GM21619 (cell line): ENCODE results near the gene SNX9.

Source experiments
- ATAC-seq: cut with Tn5 transposase; IDR thresholded peaks from one replicate; pipeline ENCODE4 v1.9.1; 2021; ENCODE audit not compliant: unreplicated experiment

SNX9 gene

DNA sequence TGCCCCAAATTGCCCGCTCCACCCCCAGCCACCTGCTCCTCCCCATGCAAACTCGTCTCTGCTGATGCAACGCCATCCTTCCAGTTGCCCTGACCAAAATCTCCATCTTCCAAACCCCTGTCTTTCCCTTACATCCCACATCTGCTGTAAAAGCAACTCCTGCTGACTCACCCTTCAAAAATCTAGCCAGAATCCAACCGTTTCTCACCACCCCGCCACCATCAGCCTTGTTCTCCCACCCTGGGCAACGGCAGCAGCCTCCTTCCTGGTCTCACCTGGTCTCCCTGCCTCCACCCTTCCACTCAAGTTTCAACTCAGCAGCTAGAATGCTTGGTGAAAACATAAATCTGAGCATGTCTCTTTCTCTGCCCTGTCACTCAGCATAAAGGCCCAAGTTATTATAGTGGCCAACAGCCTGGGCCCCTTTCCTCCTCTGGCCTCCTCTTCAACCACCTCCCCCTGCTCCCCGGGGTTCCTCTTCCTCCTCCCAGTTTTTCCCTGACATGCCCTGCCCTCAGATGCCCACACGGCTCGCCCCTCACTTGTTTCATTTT lies 151.4 kb downstream of the SNX9 start:
- no peak for ATAC-seq

DNA sequence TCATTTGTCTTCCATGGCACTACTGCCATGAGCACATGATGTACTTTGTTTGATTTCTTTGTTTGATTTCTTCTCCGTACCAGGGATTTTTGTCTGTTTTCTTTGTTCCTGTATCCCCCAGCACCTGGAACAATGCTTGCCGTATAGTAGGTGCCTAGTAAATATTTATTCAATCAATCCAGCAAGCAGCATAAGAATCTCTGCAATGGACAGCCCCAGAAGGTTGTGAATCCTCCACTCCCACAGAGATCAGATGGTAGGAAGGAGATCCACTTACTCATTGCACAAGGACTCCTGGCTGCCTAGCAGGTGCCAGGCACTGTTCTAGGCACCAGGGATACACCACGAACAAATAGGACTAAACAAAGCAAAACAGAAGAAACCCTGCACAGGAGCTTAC lies 151.9 kb downstream of the SNX9 start:
- no peak for ATAC-seq

DNA sequence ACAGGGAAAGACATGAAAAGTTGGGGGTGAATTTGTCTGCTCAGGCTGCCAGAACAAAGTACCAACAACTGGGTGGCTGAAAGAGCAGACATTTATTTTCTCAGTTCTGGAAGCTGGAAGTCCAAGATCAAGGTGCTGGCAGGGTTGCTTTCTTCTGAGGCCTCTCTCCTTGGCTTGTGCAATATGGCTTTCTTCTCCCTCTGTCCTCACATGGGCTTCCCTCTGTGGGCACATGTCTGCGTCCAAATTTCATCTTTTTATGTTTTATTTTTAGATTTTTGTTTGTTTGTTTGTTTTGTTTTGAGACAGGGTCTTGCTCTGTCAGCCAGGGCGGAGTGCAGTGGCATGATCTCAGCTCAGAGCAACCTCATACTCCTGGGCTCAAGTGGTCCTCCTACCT lies 152.4 kb downstream of the SNX9 start:
- no peak for ATAC-seq

DNA sequence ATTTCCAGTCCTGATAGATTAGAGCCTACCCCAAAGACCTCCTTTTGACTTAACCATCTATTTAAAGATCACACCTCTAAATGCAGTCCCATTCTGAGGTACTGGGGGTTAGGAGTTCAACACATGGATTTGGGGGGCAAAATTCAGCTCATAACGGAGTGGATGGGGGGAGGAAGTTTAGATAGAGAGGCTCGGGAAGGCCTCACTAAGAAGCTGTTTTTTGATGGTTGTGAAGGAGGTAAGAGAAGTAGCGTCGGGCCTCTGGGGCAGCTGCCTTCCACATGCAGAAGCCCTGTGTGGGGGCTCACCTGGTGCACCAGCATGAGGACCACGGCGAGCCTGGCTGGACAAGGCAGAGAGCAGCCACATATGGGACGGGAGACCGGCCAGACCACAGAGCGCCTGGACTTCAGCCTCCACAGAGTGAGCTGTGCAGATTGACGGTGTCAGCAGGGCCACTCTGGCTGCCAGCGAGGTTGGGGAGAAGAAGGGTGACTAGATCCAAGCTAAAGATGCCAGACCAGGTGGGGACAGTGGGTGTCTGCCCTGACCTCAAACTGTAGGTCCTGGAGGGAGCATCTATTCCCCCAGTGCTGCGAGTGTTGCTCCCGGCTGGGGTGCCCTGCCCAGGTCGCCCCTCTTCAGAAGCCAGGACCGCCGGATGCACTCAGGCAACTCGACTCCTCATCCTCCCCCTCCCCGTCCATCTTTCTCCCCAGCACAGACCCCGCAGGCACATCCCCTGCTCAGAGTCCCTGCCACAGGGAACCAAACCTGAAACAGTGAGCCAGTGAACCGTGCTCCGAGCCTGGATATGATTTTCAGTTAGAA lies 153.5 kb downstream of the SNX9 start:
- ATAC-seq = no peak

DNA sequence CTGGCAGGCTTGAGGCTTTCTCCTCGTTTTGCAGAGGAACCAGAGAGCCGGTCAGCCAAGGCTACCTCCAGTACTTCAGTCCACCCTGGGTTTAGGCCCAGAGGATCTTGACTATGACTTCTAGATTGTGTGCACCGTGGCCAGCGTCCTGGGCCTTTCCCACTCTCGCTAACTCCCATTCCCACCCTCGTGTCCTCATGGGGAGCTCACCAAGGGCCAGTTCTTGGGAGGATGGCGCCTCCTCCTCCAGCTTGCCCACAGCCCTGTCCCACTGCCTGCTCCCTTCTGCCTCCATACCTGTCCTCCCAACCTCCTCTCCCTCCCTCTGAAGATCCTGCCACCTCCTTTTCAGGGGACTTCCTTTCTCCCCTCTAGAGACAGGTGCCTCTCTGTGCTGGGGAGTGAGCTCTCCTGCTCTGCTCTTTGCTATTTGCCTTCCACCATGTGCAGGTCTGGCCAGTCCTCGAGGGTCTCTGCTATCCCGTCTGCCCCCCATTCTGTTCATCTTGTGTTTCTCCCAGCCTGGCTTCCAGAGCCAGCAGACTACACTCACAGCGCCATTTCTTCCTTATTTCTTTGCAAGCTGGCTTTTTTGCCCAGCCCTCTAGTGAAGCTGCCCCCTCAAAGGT lies 154.2 kb downstream of the SNX9 start:
- ATAC-seq = no peak

DNA sequence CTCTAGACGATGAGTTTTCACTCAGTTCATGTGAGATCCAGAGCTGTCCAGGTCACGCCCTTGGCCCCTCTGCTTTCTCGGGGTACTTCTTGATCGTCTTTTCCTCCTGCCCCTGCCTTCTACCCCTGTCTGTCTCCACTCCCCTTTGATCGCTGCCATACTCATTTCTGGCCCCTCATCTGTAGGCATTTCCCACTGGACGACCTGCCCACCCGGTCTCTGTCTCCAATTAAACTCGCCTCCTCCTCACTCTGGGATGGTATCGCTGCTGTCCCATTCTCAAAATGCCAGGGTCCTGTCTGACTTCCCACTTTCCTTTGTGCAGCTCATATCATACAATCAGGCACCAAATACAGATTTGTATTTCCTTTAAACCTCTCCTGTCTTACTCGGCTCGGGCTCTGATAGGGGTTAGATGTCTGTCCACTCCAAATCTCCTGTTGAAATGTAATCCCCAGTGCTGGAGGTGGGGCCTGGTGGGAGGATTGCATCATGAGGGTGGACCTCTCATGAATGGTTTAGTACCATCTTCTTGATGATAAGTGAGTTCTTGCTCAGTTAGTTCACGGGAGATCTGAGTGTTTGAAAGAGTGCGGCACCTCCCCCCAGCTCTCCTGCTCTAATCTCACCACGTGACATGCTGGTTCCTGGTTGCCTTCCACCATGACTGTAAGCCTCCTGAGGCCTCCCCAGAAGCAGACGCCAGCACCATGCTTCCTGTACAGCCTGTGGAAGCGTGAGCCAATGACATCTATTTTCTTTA lies 155.2 kb downstream of the SNX9 start:
- ATAC-seq = no peak

DNA sequence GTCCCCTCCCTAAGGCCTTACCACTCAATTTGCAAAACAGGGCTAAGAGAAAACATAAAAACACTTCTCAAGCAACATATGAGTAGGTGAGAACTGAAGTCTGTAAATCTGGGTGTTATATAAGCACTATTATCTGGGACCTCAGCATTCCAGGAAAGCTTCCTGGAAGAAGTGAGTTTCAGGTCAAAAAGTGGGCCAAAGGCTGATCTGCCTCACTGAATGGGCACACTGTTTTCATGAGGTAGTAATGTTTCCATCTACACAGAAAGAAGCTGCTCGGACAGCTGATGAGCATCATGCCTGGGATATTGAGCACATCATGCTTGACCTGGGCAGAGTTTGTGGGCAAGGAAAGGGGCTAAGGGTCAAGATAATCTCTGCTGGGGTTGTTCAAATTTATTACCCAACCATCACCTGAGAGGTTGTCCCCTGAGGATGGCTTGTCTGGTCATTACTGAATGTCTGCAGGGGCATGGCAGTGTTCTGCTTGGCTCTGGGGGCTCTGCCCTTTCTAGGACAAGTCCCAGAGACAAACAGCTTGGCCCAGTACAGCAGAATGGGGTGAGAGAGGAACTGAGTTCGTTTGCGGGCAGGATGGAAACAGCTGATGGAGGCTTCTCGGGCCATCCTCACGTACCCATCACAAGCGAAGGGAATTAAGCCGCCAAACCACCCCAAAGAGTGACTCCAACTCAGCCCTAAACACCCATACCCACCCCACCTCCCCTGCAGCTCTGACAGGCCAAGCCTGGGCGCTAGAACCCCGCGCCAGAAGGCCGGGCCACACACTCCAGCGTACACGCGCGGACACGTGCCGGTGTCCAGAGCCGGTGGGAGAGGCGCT lies 157.5 kb downstream of the SNX9 start:
- ATAC-seq = no peak

DNA sequence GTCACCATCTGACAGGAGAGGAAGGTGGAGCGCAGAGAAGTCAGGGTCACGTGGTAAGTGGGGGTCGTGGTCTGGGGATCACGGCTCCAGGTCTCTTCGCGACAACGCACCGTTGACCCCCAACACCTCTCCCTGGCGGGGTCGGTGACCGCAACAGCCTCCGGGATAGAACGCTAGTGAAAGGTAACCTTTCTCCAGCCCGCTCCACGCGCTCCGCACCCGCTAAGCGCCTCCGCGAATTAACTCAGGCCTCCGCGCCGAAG lies 158.0 kb downstream of the SNX9 start:
- ATAC-seq = peak; percentile 20

DNA sequence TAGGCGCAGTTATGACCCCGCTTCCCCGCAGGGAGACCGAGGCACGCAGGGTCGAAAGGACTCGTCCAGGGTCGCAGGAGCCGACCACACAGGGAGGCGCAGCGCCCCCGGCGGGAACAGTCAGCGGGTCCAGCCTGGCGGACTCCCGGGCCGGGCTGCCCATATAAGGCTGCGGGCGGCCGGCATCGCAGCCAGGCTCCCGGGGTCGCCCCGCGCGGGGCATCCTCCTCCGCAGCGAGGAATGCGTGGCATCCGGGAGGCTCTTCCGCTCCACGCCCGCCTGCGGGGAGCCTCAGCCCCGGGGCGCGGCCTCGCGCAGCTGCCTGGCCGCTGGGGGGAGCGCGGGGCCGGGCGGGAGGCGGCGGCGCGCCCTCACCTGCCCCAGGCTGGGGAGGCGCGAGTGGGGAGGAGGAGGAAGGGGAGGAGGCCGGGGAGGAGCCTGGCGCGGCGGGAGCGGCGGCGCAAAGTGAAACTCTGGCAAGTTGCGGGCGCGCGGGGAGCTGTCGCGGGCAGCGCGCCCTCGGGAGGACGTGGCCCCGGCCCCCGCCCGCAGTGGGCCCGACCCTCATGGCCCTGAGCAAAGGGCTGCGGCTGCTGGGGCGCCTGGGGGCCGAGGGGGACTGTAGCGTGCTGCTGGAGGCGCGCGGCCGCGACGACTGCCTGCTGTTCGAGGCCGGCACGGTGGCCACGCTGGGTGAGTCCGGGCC lies 158.5 kb downstream of the SNX9 start, which contains the start of gene SYNJ2:
TSS of gene SYNJ2 (plus strand) at position 469 of the 707 bp plus-strand sequence. CDS start at position 568, 99 bp downstream.
- peak; percentile 79 for ATAC-seq

DNA sequence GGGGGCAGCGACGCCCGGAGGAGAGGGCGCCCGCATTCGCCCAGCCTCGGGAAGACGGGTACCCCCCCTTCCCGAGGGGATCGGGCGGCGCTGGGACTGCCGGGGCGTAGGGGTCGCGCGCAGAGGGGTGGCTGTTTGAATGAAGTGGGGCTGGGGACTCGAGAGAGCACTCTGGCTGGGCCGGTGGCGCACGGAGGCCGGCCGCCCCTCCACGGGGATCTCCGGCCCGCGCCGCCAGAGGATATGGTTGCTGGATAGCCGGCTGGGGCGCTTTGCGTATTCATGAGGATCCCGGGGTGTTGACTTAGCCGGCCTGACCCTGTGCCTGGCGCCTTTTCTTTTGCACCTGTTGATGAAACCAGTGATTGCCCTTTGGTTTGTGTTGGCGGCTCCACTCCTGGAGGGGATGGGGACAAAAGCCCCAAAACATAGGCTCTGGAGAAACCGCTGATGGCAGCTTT lies 159.1 kb downstream of the SNX9 start:
- peak; percentile 44 for ATAC-seq

DNA sequence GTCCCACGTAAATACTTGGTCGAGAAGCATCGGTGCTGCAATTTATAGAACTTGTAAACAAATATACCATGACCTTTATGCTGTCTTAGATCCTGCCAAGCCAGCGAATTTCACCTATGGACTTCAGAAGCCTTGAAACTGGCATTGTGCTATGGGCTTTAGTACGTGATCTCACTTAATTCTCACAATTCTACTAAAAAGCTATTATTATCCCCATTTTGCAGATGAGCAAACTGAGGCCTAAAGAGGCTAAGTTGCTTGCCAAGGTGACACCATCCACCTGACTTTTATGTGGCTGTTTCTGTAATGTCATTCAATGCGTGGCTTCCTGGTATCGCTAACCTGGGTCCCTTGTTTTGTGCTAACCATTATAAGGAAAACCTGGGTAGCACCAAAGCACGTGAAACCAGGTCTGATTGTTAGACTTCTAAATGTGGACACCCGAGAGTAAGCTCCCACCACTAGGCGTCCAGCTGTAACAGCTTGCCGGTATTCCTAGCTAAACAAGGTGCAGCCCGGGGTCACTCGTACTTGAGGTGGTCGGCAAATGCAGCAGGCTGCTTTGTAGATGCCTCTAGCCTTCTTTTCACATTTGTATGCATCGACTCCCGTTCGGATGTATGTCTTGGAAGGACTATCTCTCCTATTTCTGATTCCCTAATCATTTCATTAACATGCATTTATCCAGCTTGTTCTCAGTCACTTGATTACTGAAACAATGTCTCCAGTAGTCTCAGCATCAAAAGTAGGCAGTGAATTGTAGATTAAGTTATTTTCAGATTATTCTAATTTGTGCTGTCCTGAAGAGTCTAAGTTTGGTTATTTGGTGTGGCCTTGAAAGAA lies 159.7 kb downstream of the SNX9 start:
- no peak for ATAC-seq

DNA sequence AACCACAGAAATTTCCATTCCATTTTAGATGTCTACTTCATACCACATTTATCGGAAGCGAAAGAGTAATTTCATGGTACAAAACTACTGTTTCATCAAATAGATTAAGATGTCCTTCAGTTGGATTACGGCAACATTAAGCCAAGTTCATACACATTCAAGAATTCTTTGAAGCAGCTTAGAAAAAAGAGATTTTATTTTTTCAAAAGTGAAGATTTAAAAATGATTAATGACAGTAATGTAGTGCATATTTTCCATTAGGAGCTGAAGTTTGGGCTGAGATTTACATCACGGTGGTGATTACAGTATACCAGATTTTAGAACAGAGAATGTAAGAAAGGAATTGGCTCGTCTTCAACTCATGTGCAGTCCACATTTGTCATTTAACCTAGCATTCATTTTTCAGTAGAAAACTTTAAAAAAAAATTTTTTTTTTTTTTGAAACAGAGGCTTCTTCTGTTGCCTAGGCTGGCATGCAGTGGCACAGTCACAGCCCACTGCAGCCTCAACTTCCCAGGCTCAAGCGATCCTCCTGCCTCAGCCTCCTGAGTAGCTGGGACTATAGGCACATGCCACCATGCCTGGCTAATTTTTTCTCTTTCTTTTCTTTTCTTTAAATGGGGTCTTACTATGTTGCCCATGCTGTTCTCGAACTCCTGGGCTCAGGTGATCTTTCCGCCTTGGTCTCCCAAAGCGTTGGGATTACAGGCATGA lies 160.5 kb downstream of the SNX9 start:
- ATAC-seq = no peak

DNA sequence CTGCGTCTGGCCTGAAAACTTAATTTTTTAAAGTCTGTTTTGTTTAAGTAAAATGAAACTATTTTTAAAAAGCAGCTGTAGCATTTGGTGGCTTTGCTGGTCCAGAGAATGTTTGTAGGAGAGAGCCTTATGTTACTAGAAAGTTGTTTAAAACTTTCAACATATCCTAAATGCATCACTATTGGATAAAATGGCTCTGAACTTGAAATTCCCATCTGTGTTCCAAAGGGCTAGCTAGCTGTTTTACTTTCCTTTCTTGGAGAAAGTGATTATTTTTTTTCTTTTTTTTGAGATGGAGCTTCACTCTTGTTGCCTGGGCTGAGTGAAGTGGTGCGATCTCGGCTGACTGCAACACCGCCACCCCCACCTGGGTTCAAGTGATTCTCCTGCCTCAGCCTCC lies 161.1 kb downstream of the SNX9 start:
- ATAC-seq = no peak

DNA sequence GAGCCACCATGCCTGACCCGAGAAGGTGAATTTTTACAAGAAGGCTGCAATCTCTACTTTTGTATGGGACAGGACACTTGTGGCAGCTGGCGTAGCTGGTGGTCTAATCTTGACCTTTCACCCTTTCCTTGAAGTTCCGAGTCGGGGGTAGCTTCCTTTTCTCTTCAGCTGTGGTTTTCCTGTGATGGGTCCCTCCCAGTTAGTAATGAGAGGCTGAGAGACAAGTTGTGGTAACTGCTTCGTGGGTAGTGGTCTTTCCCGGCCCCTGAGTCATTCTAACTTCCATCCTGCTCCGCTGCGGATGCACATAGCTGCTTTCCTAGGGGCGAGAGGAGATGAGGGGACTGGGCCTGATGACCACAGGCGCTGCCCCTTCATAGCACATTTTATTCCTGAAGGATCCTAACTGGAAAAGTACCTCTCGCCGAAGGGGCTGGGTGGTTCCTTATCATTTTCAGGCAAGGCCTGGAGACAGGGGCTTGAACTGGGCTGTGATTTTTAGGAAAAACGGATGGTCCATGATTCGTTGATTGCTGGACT lies 161.7 kb downstream of the SNX9 start:
- ATAC-seq = no peak

DNA sequence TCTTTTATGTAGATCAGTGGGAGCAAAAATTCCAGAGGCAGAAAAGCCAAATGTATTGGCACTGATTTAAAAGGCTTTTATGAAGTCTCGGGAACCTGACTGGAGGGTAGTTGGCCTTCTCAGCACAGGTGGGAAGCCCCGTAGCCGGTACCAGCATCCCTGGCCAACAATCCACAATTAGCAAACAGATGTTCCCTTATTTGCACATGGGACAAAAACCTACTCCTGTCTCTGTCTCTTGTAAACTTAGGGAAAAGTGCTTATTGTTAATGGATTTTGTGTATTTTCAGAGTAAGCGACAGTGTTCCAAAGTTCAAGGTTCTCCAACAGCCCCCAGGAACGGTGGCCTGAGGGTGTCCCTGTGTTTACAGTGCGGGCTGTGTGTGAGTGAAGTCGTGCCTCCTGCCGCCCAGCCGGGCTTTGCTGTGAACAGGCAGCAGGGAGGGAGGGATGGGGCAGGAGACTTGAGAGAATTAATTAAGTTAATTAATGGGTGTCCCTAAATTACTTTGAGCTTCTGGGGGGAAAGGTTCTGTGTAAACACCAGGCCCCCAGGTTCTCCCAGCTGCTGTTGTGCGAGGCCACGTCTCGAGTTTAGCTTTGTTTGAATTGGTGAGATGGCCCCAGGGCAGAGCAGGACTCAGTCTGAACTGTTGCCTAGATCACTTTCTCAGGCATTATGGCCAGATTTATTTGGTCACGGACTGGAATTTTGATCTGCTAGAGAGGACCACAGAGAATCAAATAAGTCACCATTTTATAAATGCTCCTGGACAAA lies 162.5 kb downstream of the SNX9 start:
- no peak for ATAC-seq

DNA sequence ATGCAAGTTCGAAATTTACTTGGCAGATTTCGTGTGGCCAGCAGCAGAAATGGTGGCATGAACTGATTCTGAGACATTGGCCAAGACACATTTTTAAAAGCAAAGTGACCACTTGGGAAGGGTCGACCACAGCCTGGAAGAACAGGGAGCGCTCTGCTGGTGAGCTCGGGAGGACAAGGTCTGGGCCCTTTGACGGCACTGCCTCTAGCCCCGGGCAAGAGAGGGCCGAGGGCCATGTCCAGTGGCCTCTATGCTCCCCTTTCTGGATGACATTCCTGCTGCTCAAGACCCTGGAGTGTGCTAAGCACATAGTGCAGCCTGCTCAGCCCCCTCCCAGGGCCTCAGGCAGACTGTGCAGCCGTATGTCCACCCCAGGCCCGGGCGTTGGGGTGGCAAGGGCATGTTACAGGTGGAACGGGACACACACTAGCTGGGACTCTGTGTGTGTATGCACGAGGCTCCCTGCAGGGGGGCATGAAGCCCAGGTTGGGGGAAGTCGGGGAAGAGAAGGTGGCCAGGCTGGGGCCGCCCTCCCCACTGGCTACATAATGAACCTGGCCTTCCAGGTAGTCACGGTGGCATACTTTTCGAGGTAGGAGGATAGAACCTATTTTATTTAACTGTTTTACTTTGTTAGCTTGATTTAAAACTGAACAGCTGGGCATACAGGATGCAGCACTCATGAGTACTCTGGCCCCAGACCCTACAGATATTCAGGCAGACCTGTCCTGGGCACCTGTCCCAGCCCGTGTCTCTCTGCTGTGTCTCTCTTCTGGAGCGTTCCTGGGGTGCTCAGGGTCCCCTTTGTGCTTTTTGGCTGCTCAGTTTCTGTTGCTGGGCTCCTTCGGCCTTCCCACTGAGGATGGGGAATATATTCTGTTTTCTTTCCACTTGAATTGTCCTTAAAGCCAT lies 165.0 kb downstream of the SNX9 start:
- no peak for ATAC-seq

DNA sequence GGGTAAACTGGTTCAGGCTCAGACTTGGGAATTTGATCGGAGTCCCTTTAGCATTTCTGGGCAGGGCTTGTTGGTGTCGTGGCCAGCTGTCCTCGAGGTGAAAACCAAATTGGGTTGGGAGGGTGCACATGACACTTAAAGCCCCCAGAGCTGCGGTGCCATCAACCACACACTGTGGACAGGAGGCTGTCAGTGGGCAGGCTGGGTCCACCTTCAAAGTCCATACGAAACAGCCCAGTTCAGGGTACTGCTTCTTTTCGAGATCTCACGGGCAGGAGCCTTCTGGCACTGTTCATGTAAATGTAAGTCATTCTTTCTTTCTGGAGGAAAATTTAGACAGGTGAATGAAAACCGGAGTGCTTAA lies 165.6 kb downstream of the SNX9 start:
- no peak for ATAC-seq
